PC-3 (cell line): Measurements from ENCODE around the gene PPM1D. TPM values are rescaled to one million over a fixed set of nuclear protein-coding genes. Genes with fewer than 3 reads are reported as not detected.

Experiments
- ATAC-seq: fragments of 200-7000 bp; cut with Tn5 transposase; 2 replicates; pipeline ENCODE4 v1.9.1; 2020; ENCODE audit warnings: mild to moderate bottlenecking, moderate library complexity
- BruUV-seq: library from RNA; stranded (reverse); fragments of 400-500 nt; replicated peaks from 2 replicates; lab custom pipeline; 2021; lab: Mats Ljungman, UMichigan
- CTCF ChIA-PET: fragments of 300-600 bp; sonication (Branson Sonifier 250); formaldehyde crosslinking; loops from one replicate; lab custom pipeline; 2022; ENCODE audit warnings: antibody characterized with exemption; lab: Charles Lee
- POLR2A ChIA-PET: fragments of 300-600 bp; sonication (Branson Sonifier 250); formaldehyde crosslinking; loops from one replicate; lab custom pipeline; 2022; ENCODE audit warnings: antibody characterized with exemption; ENCODE audit not compliant: unreplicated experiment; lab: Charles Lee
- DNase-seq: peaks from one replicate; pipeline ENCODE4 v3.0.0-alpha.2; 2015
- H2AFZ ChIP-seq: fragments of 300-600 bp; sonication (generic); 2 replicates; pipeline ENCODE4 v1.6.0; 2016; ENCODE audit warnings: antibody characterized with exemption, low read length
- H3F3A ChIP-seq: fragments of 300-600 bp; sonication (generic); one replicate; pipeline ENCODE4 v1.6.0; 2017; ENCODE audit warnings: antibody characterized with exemption, low read length, control low read depth, mild to moderate bottlenecking; ENCODE audit not compliant: unreplicated experiment
- H3K27ac ChIP-seq: fragments of 300-600 bp; sonication (generic); 2 replicates; pipeline ENCODE4 v1.5.1; 2016; ENCODE audit warnings: mild to moderate bottlenecking, low read length
- H3K27me3 ChIP-seq: fragments of 300-600 bp; sonication (generic); 2 replicates; pipeline ENCODE4 v1.6.1; 2016; ENCODE audit warnings: low read length, mixed read lengths
- H3K36me3 ChIP-seq: fragments of 300-600 bp; sonication (generic); 2 replicates; pipeline ENCODE4 v1.6.1; 2016; ENCODE audit warnings: low read depth, mixed run types, low read length, mixed read lengths
- H3K4me1 ChIP-seq: fragments of 300-600 bp; sonication (generic); 2 replicates; pipeline ENCODE4 v1.5.1; 2016; ENCODE audit warnings: low read length; ENCODE audit not compliant: insufficient read depth
- H3K4me2 ChIP-seq: fragments of 300-600 bp; sonication (generic); 2 replicates; pipeline ENCODE4 v1.6.0; 2016; ENCODE audit warnings: low read length
- H3K4me3 ChIP-seq: fragments of 300-600 bp; sonication (generic); 2 replicates; pipeline ENCODE4 v1.5.1; 2016; ENCODE audit warnings: mild to moderate bottlenecking, low read length, mixed read lengths
- H3K79me2 ChIP-seq: fragments of 300-600 bp; sonication (generic); 2 replicates; pipeline ENCODE4 v1.6.1; 2017; ENCODE audit warnings: low read length, mixed read lengths
- H3K9ac ChIP-seq: fragments of 300-600 bp; sonication (generic); 2 replicates; pipeline ENCODE4 v1.6.0; 2016; ENCODE audit warnings: mild to moderate bottlenecking, low read length
- H3K9me2 ChIP-seq: fragments of 300-600 bp; sonication (generic); replicated peaks from 2 replicates; pipeline ENCODE4 v1.6.1; 2016; ENCODE audit warnings: mixed run types, low read length, mixed read lengths
- H3K9me3 ChIP-seq: fragments of 300-600 bp; sonication (generic); 2 replicates; pipeline ENCODE4 v1.6.1; 2016; ENCODE audit warnings: low read length, mixed read lengths
- H4K20me1 ChIP-seq: fragments of 300-600 bp; sonication (generic); 2 replicates; pipeline ENCODE4 v1.6.1; 2016; ENCODE audit warnings: low read length, mixed read lengths
- CTCF ChIP-seq: fragments of 300-600 bp; sonication (generic); conservative IDR thresholded peaks from 2 replicates; pipeline ENCODE4 v1.5.1; 2017; ENCODE audit warnings: antibody characterized with exemption, low read depth, mild to moderate bottlenecking, low read length
- EZH2 ChIP-seq: fragments of 300-600 bp; sonication (generic); IDR thresholded peaks from one replicate; pipeline ENCODE4 v1.6.1; 2017; ENCODE audit warnings: antibody characterized with exemption, mild to moderate bottlenecking, low read length; ENCODE audit not compliant: unreplicated experiment
- EZH2phosphoT487 ChIP-seq: fragments of 300-600 bp; sonication (generic); IDR thresholded peaks from 2 replicates; pipeline ENCODE4 v1.6.1; 2018; ENCODE audit warnings: mild to moderate bottlenecking, antibody characterized with exemption, low read length, borderline replicate concordance
- intact Hi-C: fragments of 100-400 bp; cut with micrococcal nuclease; formaldehyde crosslinking; loops from 2 replicates; pipeline ENCODE4 v1.9.0; 2023
- total RNA-seq: library from RNA; depleted of rRNA; stranded (reverse); fragments of >200 nt; gene quantifications from 2 replicates; pipeline ENCODE4 v1.2.3, GENCODE V29; 2014

The PPM1D gene
- total RNA-seq, 1 experiment from 2014 or later: 8.2 TPM

- H3F3A ChIP-seq: no peaks in the 10 kb centered on the region
- peaks cover 12% of the 10 kb centered on the region; the same call in 1 of the 2 replicates for H3K36me3 ChIP-seq
- no peaks in the 10 kb centered on the region for H4K20me1 ChIP-seq
- H3K4me1 ChIP-seq: no peaks in the 10 kb centered on the region
- H3K27me3 ChIP-seq: no peaks in the 10 kb centered on the region
- no peak overlapping the region for H3K4me3 ChIP-seq
- no peak for DNase-seq
- no peaks in the 10 kb centered on the region for H3K9me3 ChIP-seq
- no peak overlapping the region for H3K4me2 ChIP-seq
- H3K9ac ChIP-seq: no peak overlapping the region
- H3K79me2 ChIP-seq: no peaks in the 10 kb centered on the region
- intact Hi-C loops: no loop called here
- ATAC-seq: no peak
- H3K27ac ChIP-seq: no peak overlapping the region
- no peak overlapping the region for H2AFZ ChIP-seq
- no TSS peak for BruUV-seq
- POLR2A ChIA-PET: no interaction called here
- CTCF ChIA-PET: no interaction called here
- no peaks in the 10 kb centered on the region for H3K9me2 ChIP-seq
- no peak for TF ChIP-seq EZH2
- TF ChIP-seq EZH2phosphoT487: no peak
- no peak for TF ChIP-seq CTCF
Measured at GRCh38 chr17:60659156-60659555, 59.2 kb downstream of the PPM1D start.

DNA sequence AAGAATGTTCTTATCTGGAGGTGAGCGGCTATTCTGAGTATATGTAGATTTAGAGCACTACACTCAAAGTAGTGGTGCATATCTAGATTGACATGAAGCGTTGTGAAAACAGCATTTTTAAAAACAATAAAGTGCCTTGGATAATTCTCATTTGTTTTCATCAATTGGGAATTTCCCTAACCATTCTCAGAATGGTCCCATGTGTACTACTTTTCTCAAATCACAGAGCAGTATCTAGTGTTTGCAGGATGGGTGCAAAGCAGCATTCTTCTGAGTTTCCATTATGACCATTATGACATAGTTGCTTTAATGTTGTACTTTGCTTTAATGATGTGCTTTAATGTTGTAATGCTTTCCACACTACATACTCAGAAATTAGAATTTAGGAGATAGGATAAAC is 61.5 kb downstream of the PPM1D start:
- POLR2A ChIA-PET: no interaction called here
- Histone ChIP-seq H3K9me2 (no peaks in the 10 kb centered on the region), H4K20me1 (no peaks in the 10 kb centered on the region), H3K27ac (no peak overlapping the region), H3K4me3 (no peak overlapping the region), H3K9ac (no peak overlapping the region), H2AFZ (no peak overlapping the region), H3K27me3 (no peaks in the 10 kb centered on the region), H3F3A (no peaks in the 10 kb centered on the region), H3K9me3 (no peaks in the 10 kb centered on the region), H3K4me2 (no peak overlapping the region), H3K36me3 (peaks cover 12% of the 10 kb centered on the region; the same call in 1 of the 2 replicates), H3K79me2 (no peaks in the 10 kb centered on the region), H3K4me1 (no peaks in the 10 kb centered on the region)
- ATAC-seq (no peak), DNase-seq (no peak)
- no peak for TF ChIP-seq EZH2phosphoT487
- no peak for TF ChIP-seq EZH2
- no peak for TF ChIP-seq CTCF
- CTCF ChIA-PET: no interaction called here
- no TSS peak for BruUV-seq
- intact Hi-C loops: no loop called here

DNA sequence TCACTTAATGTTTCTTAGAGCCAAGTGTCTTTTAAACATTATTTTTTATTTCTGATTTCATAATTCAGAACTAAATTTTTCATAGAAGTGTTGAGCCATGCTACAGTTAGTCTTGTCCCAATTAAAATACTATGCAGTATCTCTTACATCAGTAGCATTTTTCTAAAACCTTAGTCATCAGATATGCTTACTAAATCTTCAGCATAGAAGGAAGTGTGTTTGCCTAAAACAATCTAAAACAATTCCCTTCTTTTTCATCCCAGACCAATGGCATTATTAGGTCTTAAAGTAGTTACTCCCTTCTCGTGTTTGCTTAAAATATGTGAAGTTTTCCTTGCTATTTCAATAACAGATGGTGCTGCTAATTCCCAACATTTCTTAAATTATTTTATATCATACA is 64.0 kb downstream of the PPM1D start:
- Histone ChIP-seq H3K4me2 (no peak overlapping the region), H3K4me3 (no peak overlapping the region), H4K20me1 (no peaks in the 10 kb centered on the region), H3K27ac (no peak overlapping the region), H2AFZ (no peak overlapping the region), H3F3A (no peaks in the 10 kb centered on the region), H3K9ac (no peak overlapping the region), H3K36me3 (peaks cover 6% of the 10 kb centered on the region; the same call in 1 of the 2 replicates), H3K4me1 (no peaks in the 10 kb centered on the region), H3K79me2 (no peaks in the 10 kb centered on the region), H3K27me3 (no peaks in the 10 kb centered on the region), H3K9me2 (no peaks in the 10 kb centered on the region), H3K9me3 (no peaks in the 10 kb centered on the region)
- ATAC-seq (no peak), DNase-seq (no peak)
- ChIA-PET POLR2A (no interaction called here), CTCF (no interaction called here)
- BruUV-seq: no TSS peak
- no peak for TF ChIP-seq EZH2
- TF ChIP-seq EZH2phosphoT487: no peak
- no peak for TF ChIP-seq CTCF
- intact Hi-C loops: no loop called here
